GM12891 (cell line): ENCODE data around the gene DYNC1H1.

ENCODE experiments used
- PAX5 ChIP-seq: IDR thresholded peaks from 2 replicates; pipeline ENCODE4 v1.6.1; 2011; ENCODE audit warnings: low read length, moderate library complexity, mild to moderate bottlenecking; ENCODE audit not compliant: insufficient read depth, severe bottlenecking
- POLR2A ChIP-seq: IDR thresholded peaks from 2 replicates; pipeline ENCODE4 v1.6.1; 2011; ENCODE audit warnings: low read depth, low read length, control low read depth
- POLR2AphosphoS5 ChIP-seq: IDR thresholded peaks from 2 replicates; pipeline ENCODE4 v1.6.1; 2011; ENCODE audit warnings: low read depth, low read length, control low read depth
- POU2F2 ChIP-seq: IDR thresholded peaks from 2 replicates; pipeline ENCODE4 v1.6.1; 2011; ENCODE audit warnings: low read depth, mild to moderate bottlenecking, control low read depth, low read length, moderate library complexity
- SPI1 ChIP-seq: IDR thresholded peaks from 2 replicates; pipeline ENCODE4 v1.6.1; 2011; ENCODE audit warnings: low read depth, low read length, control low read depth
- TAF1 ChIP-seq: IDR thresholded peaks from 2 replicates; pipeline ENCODE4 v1.6.1; 2011; ENCODE audit warnings: low read depth, low read length, control low read depth

DNA sequence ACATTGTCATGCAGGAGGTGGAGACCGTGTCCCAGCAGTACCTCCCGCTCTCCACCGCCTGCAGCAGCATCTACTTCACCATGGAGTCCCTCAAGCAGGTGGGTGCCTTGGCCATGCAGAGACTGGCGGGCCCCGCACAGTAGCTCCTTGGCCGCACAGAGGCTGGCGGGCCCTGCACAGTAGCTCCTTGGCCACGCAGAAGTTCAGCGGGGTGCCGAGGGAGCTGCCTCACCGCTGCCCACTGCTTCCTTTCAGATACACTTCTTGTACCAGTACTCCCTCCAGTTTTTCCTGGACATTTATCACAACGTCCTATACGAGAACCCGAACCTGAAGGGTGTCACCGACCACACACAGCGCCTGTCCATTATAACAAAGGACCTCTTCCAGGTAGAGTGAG lies 74.8 kb downstream of the DYNC1H1 start:
- TF ChIP-seq POLR2A (no peak), POLR2AphosphoS5 (no peak), TAF1 (no peak), SPI1 (no peak), POU2F2 (no peak), PAX5 (no peak)
